Measurements from ENCODE around the gene NGDN.

NGDN gene

GRCh38 chr14:23494223-23494622 lies 24.7 kb downstream of the NGDN start:
- no peak overlapping the region for H3K4me3 ChIP-seq (ENCODE audit: control insufficient read depth, low read depth, low read length)
- DNase-seq (ENCODE audit: low read depth) = no peak
- TF ChIP-seq CTCF (IDR thresholded peaks at IDR 0.05; ENCODE audit: control insufficient read depth, insufficient read depth, low read depth, low read length, missing control alignments) = no peak

GRCh38 chr14:23512156-23512555 lies 42.7 kb downstream of the NGDN start:
- H3K4me3 ChIP-seq (ENCODE audit: control insufficient read depth, low read depth, low read length) = no peak overlapping the region
- no peak for DNase-seq (ENCODE audit: low read depth)
- TF ChIP-seq CTCF (IDR thresholded peaks at IDR 0.05; ENCODE audit: control insufficient read depth, insufficient read depth, low read depth, low read length, missing control alignments) = no peak

GRCh38 chr14:23513005-23513817 lies 43.7 kb downstream of the NGDN start:
- no peak for DNase-seq (ENCODE audit: low read depth)
- no peak for TF ChIP-seq CTCF (IDR thresholded peaks at IDR 0.05; ENCODE audit: control insufficient read depth, insufficient read depth, low read depth, low read length, missing control alignments)
- H3K4me3 ChIP-seq (ENCODE audit: control insufficient read depth, low read depth, low read length) = no peak overlapping the region

- TF ChIP-seq CTCF (IDR thresholded peaks at IDR 0.05; ENCODE audit: control insufficient read depth, insufficient read depth, low read depth, low read length, missing control alignments) = no peak
- H3K4me3 ChIP-seq (ENCODE audit: control insufficient read depth, low read depth, low read length) = no peak overlapping the region
- DNase-seq (ENCODE audit: low read depth) = no peak
Measured at GRCh38 chr14:23513818-23514643, 44.5 kb downstream of the NGDN start.

GRCh38 chr14:23514644-23514957 lies 45.1 kb downstream of the NGDN start:
- TF ChIP-seq CTCF (IDR thresholded peaks at IDR 0.05; ENCODE audit: control insufficient read depth, insufficient read depth, low read depth, low read length, missing control alignments) = no peak
- DNase-seq (ENCODE audit: low read depth) = no peak
- no peak overlapping the region for H3K4me3 ChIP-seq (ENCODE audit: control insufficient read depth, low read depth, low read length)

GRCh38 chr14:23517650-23518326 lies 48.3 kb downstream of the NGDN start:
- TF ChIP-seq CTCF (IDR thresholded peaks at IDR 0.05; ENCODE audit: control insufficient read depth, insufficient read depth, low read depth, low read length, missing control alignments) = no peak
- no peak overlapping the region for H3K4me3 ChIP-seq (ENCODE audit: control insufficient read depth, low read depth, low read length)

More at GRCh38 chr14:23517650-23518326, 48.3 kb downstream of the NGDN start:
- no peak for DNase-seq (ENCODE audit: low read depth)
